Pancreas (tissue), 10 donors: Measurements from ENCODE around the gene ERGIC3. TPM values are rescaled to one million over a fixed set of nuclear protein-coding genes. Genes with fewer than 3 reads are reported as not detected.

Experiments used
- ATAC-seq, 4 donors: fragments of 200-7000 bp; cut with Tn5 transposase; one replicate each; pipeline versions ENCODE4 v1.8.0 to v1.9.1; 2020; ENCODE audit warnings: mild to moderate bottlenecking in 4 of 4, moderate library complexity in 4 of 4
- DNase-seq, 6 donors: peaks; one replicate each; pipeline ENCODE4 v3.0.0-alpha.2; 2020
- FAIRE-seq: peaks from 2 replicates; lab custom pipeline; 2012; peaks lifted over from hg19 to GRCh38; lab: Jason Lieb, UNC
- H3K27ac ChIP-seq, 4 donors: fragments of 200-600 bp; sonication (generic); 1 replicate in 3 of 4; 2 replicates in 1 of 4; pipeline versions ENCODE4 v1.5.0 to v1.8.0; 2020
- H3K27me3 ChIP-seq, 4 donors: fragments of 200-600 bp; one replicate each; pipeline ENCODE4 v1.8.0; 2021
- H3K36me3 ChIP-seq, 3 donors: fragments of 200-600 bp; sonication (generic) in 1 of 3; one replicate each; pipeline versions ENCODE4 v1.5.0 to v1.8.0; 2020 to 2021
- H3K4me1 ChIP-seq, 3 donors: fragments of 200-600 bp; one replicate each; pipeline ENCODE4 v1.8.0; 2021
- H3K4me3 ChIP-seq, 4 donors: fragments of 200-600 bp; sonication (generic) in 2 of 4; one replicate each; pipeline versions ENCODE4 v1.5.0 to v1.8.0; 2020 to 2021
- H3K9me3 ChIP-seq, 4 donors: fragments of 200-600 bp; one replicate each; pipeline ENCODE4 v1.8.0; 2021
- WGBS, 2 donors: extraction: QIAGEN DNeasy Blood & Tissue Kit; methylation state at CpG; one replicate each; pipeline ENCODE4 v1.1.7; 2013; 5-methylcytosine and 5-hydroxymethylcytosine counted together
- intact Hi-C, 3 donors: fragments of 100-400 bp; cut with DNase I; formaldehyde crosslinking; loops; one replicate each; pipeline versions ENCODE4 v1.11.1 to v1.14.2; 2022
- polyA plus RNA-seq, 2 donors: library from polyadenylated mRNA; stranded (reverse); fragments of 200-250 nt; gene quantifications; one replicate each; pipeline ENCODE4 v1.2.3, GENCODE V29; 2013
- total RNA-seq, 6 donors: library from RNA; stranded (reverse); fragmentation: NEBNext Ultra II Directional in 4 of 6; extraction: Animal tissue kit (Norgen Biotek cat#: 25700) in 4 of 6; gene quantifications; one replicate each; pipeline versions ENCODE4 v1.2.1 to v1.2.4, GENCODE V29; 2021 to 2023
- TF ChIP-seq, protein P1 (sequence below), 4 donors: fragments of 200-600 bp; sonication (generic) in 3 of 4; IDR thresholded peaks; one replicate each; pipeline versions ENCODE4 v1.5.0 to v1.8.0; 2021; ENCODE audit warnings: antibody characterized with exemption in 4 of 4
- donor health status: healthy with polysubstance abuse.
- donor health status: DM: no; HTN: no; CAD: no; lungs with moderate emphysema.
- donor health status: DM: no; HTN: no; CAD: no.
- donor health status: control.
- donor health status: control.
- donor health status: Bipolar disorder and iron deficiency.
- donor health status: DM: yes; HTN: yes; CAD: no.
- donor health status: DM: no; HTN: no; CAD: no.
- donor health status: DM: no; HTN: no; CAD: no.
- donor health status: DM: yes; HTN: yes; CAD: no.

Gene ERGIC3
- total and polyA plus RNA-seq, 8 donors = 112 to 168 (median 135) TPM

DNA sequence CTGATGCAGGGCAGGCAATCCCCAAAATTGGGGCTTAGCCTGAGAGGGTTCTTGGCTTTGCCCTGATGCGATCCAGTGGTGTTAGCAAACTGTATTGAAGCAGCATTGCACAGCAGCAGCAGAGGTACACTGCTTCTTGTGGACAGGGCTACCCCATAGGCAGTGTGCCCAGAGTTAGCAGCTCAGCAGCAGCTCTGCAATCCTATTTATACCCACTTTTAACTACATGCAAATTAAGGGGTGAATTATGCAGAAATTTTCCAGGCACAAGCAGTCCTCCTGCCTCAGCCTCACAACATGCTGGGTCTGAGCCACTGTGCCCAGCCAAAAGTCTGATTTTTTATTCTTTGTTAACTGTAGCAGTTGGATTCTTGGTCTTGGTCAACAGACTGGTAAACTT is 16.2 kb upstream of the ERGIC3 start:
- Histone ChIP-seq H3K4me3 (no peak overlapping the region), H3K4me1 (no peaks in the 10 kb centered on the region), H3K27me3 (no peaks in the 10 kb centered on the region), H3K36me3 (no peaks in the 10 kb centered on the region), H3K9me3 (no peaks in the 10 kb centered on the region), H3K27ac (no peak overlapping the region)
- 92 to 100% methylated on average over 1 of the region's 1 CpG for WGBS, 2 donors
- no peak for FAIRE-seq
- intact Hi-C loops = no loop called here
- no peak for DNase-seq
- no peak for ATAC-seq
- TF ChIP-seq, protein P1, sequence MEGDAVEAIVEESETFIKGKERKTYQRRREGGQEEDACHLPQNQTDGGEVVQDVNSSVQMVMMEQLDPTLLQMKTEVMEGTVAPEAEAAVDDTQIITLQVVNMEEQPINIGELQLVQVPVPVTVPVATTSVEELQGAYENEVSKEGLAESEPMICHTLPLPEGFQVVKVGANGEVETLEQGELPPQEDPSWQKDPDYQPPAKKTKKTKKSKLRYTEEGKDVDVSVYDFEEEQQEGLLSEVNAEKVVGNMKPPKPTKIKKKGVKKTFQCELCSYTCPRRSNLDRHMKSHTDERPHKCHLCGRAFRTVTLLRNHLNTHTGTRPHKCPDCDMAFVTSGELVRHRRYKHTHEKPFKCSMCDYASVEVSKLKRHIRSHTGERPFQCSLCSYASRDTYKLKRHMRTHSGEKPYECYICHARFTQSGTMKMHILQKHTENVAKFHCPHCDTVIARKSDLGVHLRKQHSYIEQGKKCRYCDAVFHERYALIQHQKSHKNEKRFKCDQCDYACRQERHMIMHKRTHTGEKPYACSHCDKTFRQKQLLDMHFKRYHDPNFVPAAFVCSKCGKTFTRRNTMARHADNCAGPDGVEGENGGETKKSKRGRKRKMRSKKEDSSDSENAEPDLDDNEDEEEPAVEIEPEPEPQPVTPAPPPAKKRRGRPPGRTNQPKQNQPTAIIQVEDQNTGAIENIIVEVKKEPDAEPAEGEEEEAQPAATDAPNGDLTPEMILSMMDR (IDR thresholded peaks at IDR 0.05) = no peak

DNA sequence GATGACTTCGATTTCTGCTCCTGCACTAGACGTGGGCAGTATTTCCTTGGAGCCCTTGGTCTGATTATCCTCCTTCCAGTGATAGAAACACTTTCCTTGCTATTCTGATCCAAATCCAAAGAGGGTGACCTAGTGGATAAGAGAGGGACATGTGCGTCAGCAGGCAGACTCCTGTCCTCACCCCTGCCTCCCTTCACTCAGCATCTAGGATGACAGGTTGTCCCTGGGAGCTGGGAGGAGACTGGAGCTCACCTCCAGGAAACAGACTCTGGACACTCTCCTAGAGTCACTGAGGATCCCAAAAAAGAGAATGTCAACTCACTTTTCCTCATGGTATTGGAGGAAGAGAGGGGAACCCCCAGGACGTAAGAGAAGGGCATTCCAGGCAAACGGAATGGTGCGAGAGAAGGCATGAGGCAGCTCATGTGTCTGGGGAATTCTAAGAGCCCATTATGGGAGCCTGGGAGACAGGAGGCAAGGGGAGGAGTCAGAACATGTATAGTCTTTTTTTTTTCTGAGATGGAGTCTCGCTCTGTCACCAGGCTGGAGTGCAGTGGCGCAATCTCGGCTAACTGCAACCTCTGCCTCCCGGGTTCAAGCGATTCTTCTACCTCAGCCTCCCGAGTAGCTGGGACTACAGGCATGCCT is 14.6 kb upstream of the ERGIC3 start:
- no peak overlapping the region for H3K4me3 ChIP-seq
- no peaks in the 10 kb centered on the region for H3K4me1 ChIP-seq
- DNase-seq (no peak), ATAC-seq (no peak), FAIRE-seq (no peak)
- H3K36me3 ChIP-seq = no peaks in the 10 kb centered on the region
- intact Hi-C loops = no loop called here
- 81 to 86% methylated on average over 12 of the region's 12 CpGs for WGBS, 2 donors
- H3K27me3 ChIP-seq = no peaks in the 10 kb centered on the region
- no peaks in the 10 kb centered on the region for H3K9me3 ChIP-seq
- H3K27ac ChIP-seq = no peak overlapping the region
- TF ChIP-seq, protein P1 (IDR thresholded peaks at IDR 0.05) = no peak

DNA sequence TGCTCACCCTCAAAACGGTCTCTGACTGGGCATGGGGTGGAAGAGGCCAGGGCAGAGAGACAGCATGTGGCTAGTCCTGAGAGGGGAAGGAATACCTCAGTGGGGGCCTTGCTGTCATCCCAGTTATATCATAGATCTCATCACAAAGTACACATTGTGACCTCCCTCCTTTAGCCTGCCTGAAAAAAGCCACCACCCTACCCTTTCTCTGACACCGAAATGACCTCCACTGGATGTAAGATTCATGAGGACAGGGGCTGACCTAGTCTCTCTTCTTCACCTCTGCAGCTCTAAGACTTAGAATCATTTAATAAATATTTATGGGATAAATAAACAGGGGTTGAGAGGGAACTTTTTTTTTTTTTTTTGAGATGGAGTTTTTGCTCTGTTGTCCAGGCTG is 12.3 kb upstream of the ERGIC3 start, which contains the start of gene C20orf173:
Gene C20orf173 (minus strand): TSS at position 101 of the 400 bp plus-strand sequence. CDS start 279 bp downstream, outside the sequence.
- no peak for DNase-seq
- FAIRE-seq = no peak
- WGBS, 2 donors = 85 to 92% methylated on average over 2 of the region's 2 CpGs

DNA sequence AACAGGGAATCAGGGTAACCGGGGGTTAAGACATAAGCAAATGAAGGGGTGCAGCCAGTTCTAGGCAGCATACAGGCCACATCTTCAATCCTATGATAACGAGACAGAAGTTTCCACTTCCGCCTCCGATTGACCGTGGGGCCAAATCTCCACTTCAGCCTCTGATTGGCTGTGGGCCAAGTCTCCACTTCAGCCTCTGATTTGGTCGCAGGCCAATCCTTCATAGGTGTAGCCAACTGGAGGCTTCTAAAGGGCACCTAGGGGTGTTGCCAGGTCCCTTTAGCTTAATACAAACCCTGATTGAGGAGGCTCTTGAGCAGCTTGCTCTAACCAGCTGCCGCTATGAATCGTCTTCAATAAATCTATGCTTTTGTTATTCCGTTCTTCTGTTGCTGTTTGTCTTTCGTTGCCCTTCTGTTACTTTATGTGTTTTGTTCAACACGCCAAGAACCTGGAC is 2.1 kb upstream of the ERGIC3 start:
- peaks cover 0 to 8% (median 0%) of the 10 kb centered on the region in 3 donors for H3K4me1 ChIP-seq
- intact Hi-C loops = no loop called here

More for the DNA sequence above, 12.3 kb upstream of the ERGIC3 start, which contains the start of gene C20orf173:
- Histone ChIP-seq H3K4me1 (no peaks in the 10 kb centered on the region), H3K9me3 (no peaks in the 10 kb centered on the region), H3K27me3 (no peaks in the 10 kb centered on the region), H3K4me3 (no peak within 1 kb of the TSS), H3K36me3 (no peaks in the 10 kb centered on the region), H3K27ac (no peak within 1 kb of the TSS)
- TF ChIP-seq, protein P1 (IDR thresholded peaks at IDR 0.05) = no peak
- no peak for ATAC-seq
- intact Hi-C loops = no loop called here

More for the DNA sequence above, 2.1 kb upstream of the ERGIC3 start:
- ATAC-seq (no peak), FAIRE-seq (no peak), DNase-seq (peak in 1 of 6 donors; percentile 16)
- TF ChIP-seq, protein P1 (IDR thresholded peaks at IDR 0.05) = no peak
- Histone ChIP-seq H3K4me3 (no peak overlapping the region), H3K9me3 (no peaks in the 10 kb centered on the region), H3K27ac (no peak overlapping the region), H3K36me3 (no peaks in the 10 kb centered on the region), H3K27me3 (no peaks in the 10 kb centered on the region)
- WGBS, 2 donors = 48 to 52% methylated on average over 11 of the region's 11 CpGs
